H1 (cell line): ENCODE results near the gene PPP1R14B. TPM values are rescaled to one million over a fixed set of nuclear protein-coding genes. Genes with fewer than 3 reads are reported as not detected.

Source experiments
- CTCF ChIA-PET: fragments of 300-600 bp; sonication (Branson Sonifier 250); formaldehyde crosslinking; loops from one replicate; lab custom pipeline; 2021; ENCODE audit not compliant: partially characterized antibody; lab: Charles Lee
- POLR2A ChIA-PET: fragments of 300-600 bp; sonication (Branson Sonifier 250); formaldehyde crosslinking; loops from one replicate; lab custom pipeline; 2021; ENCODE audit warnings: inconsistent platforms; ENCODE audit not compliant: partially characterized antibody; lab: Charles Lee
- DNase-seq, 2 experiments: peaks; one replicate each; pipeline versions ENCODE4 v3.0.0 to v3.0.0-alpha.2; 2010 to 2022; ENCODE audit warnings: low spot score in 2 of 2, low read depth in 1 of 2, mixed read lengths in 1 of 2
- FAIRE-seq: peaks from 2 replicates; lab custom pipeline; 2011; peaks lifted over from hg19 to GRCh38; lab: Jason Lieb, UNC
- H2AFZ ChIP-seq: 2 replicates; pipeline ENCODE4 v1.8.1; 2012; ENCODE audit warnings: low read length, inconsistent platforms
- H2AK5ac ChIP-seq: 2 replicates; pipeline ENCODE4 v1.6.1; 2013; ENCODE audit warnings: low read depth, low read length
- H2BK120ac ChIP-seq: replicated peaks from 2 replicates; pipeline ENCODE3; 2013; ENCODE audit warnings: low read depth, low read length, inconsistent platforms
- H2BK12ac ChIP-seq: 2 replicates; pipeline ENCODE4 v1.6.1; 2013; ENCODE audit warnings: low read depth, low read length
- H2BK15ac ChIP-seq: 2 replicates; pipeline ENCODE4 v1.6.1; 2013; ENCODE audit warnings: low read length
- H2BK20ac ChIP-seq: 2 replicates; pipeline ENCODE4 v1.6.1; 2013; ENCODE audit warnings: low read length
- H2BK5ac ChIP-seq: 2 replicates; pipeline ENCODE4 v1.6.1; 2013; ENCODE audit warnings: low read depth, low read length
- H3K14ac ChIP-seq: 2 replicates; pipeline ENCODE4 v1.6.1; 2013; ENCODE audit warnings: inconsistent platforms; ENCODE audit not compliant: insufficient read length
- H3K18ac ChIP-seq: 2 replicates; pipeline ENCODE4 v1.6.1; 2013; ENCODE audit warnings: low read length; ENCODE audit errors: extremely low read depth
- H3K23ac ChIP-seq: 2 replicates; pipeline ENCODE4 v1.6.1; 2013; ENCODE audit warnings: inconsistent platforms; ENCODE audit not compliant: insufficient read length
- H3K23me2 ChIP-seq: 2 replicates; pipeline ENCODE4 v1.6.1; 2013; ENCODE audit warnings: low read depth, low read length
- H3K27ac ChIP-seq: 2 replicates; pipeline ENCODE4 v1.6.1; 2011; ENCODE audit warnings: low read depth, low read length, inconsistent platforms
- H3K27me3 ChIP-seq, 4 experiments: replicated peaks in 1 of 4; 1 replicate in 1 of 4; 2 replicates in 3 of 4; pipeline versions ENCODE4 v1.6.1 to v1.8.1; 2011 to 2013; ENCODE audit warnings: low read length in 3 of 4, mild to moderate bottlenecking in 3 of 4, inconsistent platforms in 2 of 4, mixed read lengths in 2 of 4, moderate library complexity in 1 of 4; ENCODE audit not compliant: control insufficient read depth in 3 of 4, insufficient read depth in 3 of 4; ENCODE audit errors: extremely low read depth in 1 of 4
- H3K36me3 ChIP-seq, 4 experiments: 2 replicates each; pipeline versions ENCODE4 v1.6.1 to v1.8.1; 2011 to 2013; ENCODE audit warnings: mild to moderate bottlenecking in 4 of 4, low read length in 3 of 4, moderate library complexity in 2 of 4, control low read depth in 1 of 4, inconsistent platforms in 1 of 4; ENCODE audit not compliant: insufficient read depth in 4 of 4, control insufficient read depth in 2 of 4
- H3K4ac ChIP-seq: replicated peaks from 2 replicates; pipeline ENCODE3; 2013; ENCODE audit warnings: low read length, low read depth, mixed read lengths, inconsistent platforms; ENCODE audit not compliant: insufficient read length
- H3K4me1 ChIP-seq, 4 experiments: replicated peaks in 1 of 4; 1 replicate in 1 of 4; 2 replicates in 3 of 4; pipeline versions ENCODE4 v1.6.1 to v1.8.1; 2011 to 2013; ENCODE audit warnings: low read length in 3 of 4, inconsistent platforms in 2 of 4, mixed read lengths in 1 of 4; ENCODE audit not compliant: insufficient read depth in 4 of 4, control insufficient read depth in 3 of 4
- H3K4me2 ChIP-seq, 2 experiments: 2 replicates each; pipeline versions ENCODE4 v1.6.1 to v1.8.1; 2011 to 2013; ENCODE audit warnings: low read depth in 2 of 2, low read length in 2 of 2, control low read depth in 1 of 2, inconsistent platforms in 1 of 2, mild to moderate bottlenecking in 1 of 2; ENCODE audit not compliant: insufficient read depth in 1 of 2
- H3K4me3 ChIP-seq, 4 experiments: fragments of 200-600, 300-600 bp in 1 of 4; sonication (generic), shearing (Covaris generic), sonication (Bioruptor Twin) in 1 of 4; 2 replicates each; pipeline versions ENCODE4 v1.5.1 to v1.8.1; 2011 to 2016; ENCODE audit warnings: low read length in 4 of 4, low read depth in 3 of 4, control low read depth in 2 of 4, inconsistent platforms in 2 of 4, mild to moderate bottlenecking in 2 of 4, mixed read lengths in 1 of 4, moderate library complexity in 1 of 4; ENCODE audit not compliant: insufficient read depth in 2 of 4; ENCODE audit errors: extremely low read depth in 1 of 4
- H3K56ac ChIP-seq: replicated peaks from 2 replicates; pipeline ENCODE3; 2013; ENCODE audit warnings: low read depth, mild to moderate bottlenecking, mixed read lengths, low read length, inconsistent platforms; ENCODE audit not compliant: insufficient read length
- H3K79me1 ChIP-seq: 2 replicates; pipeline ENCODE4 v1.6.1; 2013; ENCODE audit warnings: low read depth, low read length, control low read depth
- H3K79me2 ChIP-seq, 2 experiments: 2 replicates each; pipeline versions ENCODE4 v1.6.1 to v1.8.1; 2012 to 2013; ENCODE audit warnings: low read length in 2 of 2, mild to moderate bottlenecking in 2 of 2, inconsistent platforms in 1 of 2; ENCODE audit not compliant: insufficient read depth in 2 of 2, control insufficient read depth in 1 of 2
- H3K9ac ChIP-seq, 4 experiments: replicated peaks in 1 of 4; 1 replicate in 1 of 4; 2 replicates in 3 of 4; pipeline versions ENCODE4 v1.6.1 to v1.8.1; 2011 to 2013; ENCODE audit warnings: low read depth in 3 of 4, low read length in 3 of 4, control low read depth in 2 of 4, mild to moderate bottlenecking in 2 of 4, moderate library complexity in 2 of 4, inconsistent platforms in 1 of 4; ENCODE audit errors: extremely low read depth in 1 of 4
- H3K9me3 ChIP-seq, 2 experiments: 2 replicates each; pipeline versions ENCODE4 v1.6.1 to v1.8.1; 2012 to 2013; ENCODE audit warnings: mild to moderate bottlenecking in 2 of 2, moderate library complexity in 2 of 2, control low read depth in 1 of 2, inconsistent platforms in 1 of 2, low read depth in 1 of 2, low read length in 1 of 2, mixed read lengths in 1 of 2; ENCODE audit not compliant: insufficient read depth in 2 of 2
- H4K20me1 ChIP-seq, 2 experiments: replicated peaks in 1 of 2; 2 replicates each; pipeline versions ENCODE3 to v1.8.1; 2011 to 2013; ENCODE audit warnings: inconsistent platforms in 2 of 2, low read length in 2 of 2, mild to moderate bottlenecking in 1 of 2; ENCODE audit not compliant: insufficient read depth in 2 of 2, control insufficient read depth in 1 of 2
- H4K5ac ChIP-seq: 2 replicates; pipeline ENCODE4 v1.6.1; 2013; ENCODE audit warnings: low read length, low read depth, mixed read lengths, inconsistent platforms; ENCODE audit not compliant: insufficient read length
- H4K8ac ChIP-seq: 2 replicates; pipeline ENCODE4 v1.8.0; 2013; ENCODE audit warnings: mild to moderate bottlenecking, moderate library complexity, low read length, inconsistent platforms; ENCODE audit not compliant: insufficient read depth; ENCODE audit errors: extremely low read depth
- H4K91ac ChIP-seq: replicated peaks from 2 replicates; pipeline ENCODE3; 2013; ENCODE audit warnings: low read length, mixed read lengths, inconsistent platforms; ENCODE audit not compliant: insufficient read length
- BRCA1 ChIP-seq: IDR thresholded peaks from 2 replicates; pipeline ENCODE4 v1.6.1; 2012; ENCODE audit warnings: low read depth, low read length, improper control_type of control experiment
- CHD1 ChIP-seq: IDR thresholded peaks from 2 replicates; pipeline ENCODE4 v1.6.1; 2012; ENCODE audit warnings: low read depth, low read length, improper control_type of control experiment
- PHF8 ChIP-seq: fragments of 200-600 bp; sonication (generic); conservative IDR thresholded peaks from 2 replicates; pipeline ENCODE4 v1.7.1; 2012; ENCODE audit warnings: low read depth, mild to moderate bottlenecking, inconsistent platforms, low read length, moderate library complexity
- RXRA ChIP-seq: IDR thresholded peaks from 2 replicates; pipeline ENCODE4 v1.6.1; 2011; ENCODE audit warnings: low read depth, mild to moderate bottlenecking, low read length, moderate library complexity; ENCODE audit not compliant: insufficient read depth
- ZNF274 ChIP-seq: IDR thresholded peaks from 2 replicates; pipeline ENCODE4 v1.7.0; 2012; ENCODE audit warnings: low read length, borderline replicate concordance; ENCODE audit errors: extremely low read depth
- WGBS, 2 experiments: shearing (Covaris generic) in 1 of 2; methylation state at CpG; one replicate each; pipeline versions ENCODE4 v1.1.6 to v1.1.7; 2013 to 2015; ENCODE audit warnings: low lambda C conversion rate in 2 of 2, mixed read lengths in 2 of 2, inconsistent platforms in 1 of 2, low coverage in 1 of 2, missing lambda C conversion rate in 1 of 2; ENCODE audit not compliant: insufficient replicate concordance in 2 of 2, insufficient coverage in 1 of 2, insufficient read length in 1 of 2; ENCODE audit errors: extremely low coverage in 1 of 2, missing lambda C conversion rate in 1 of 2; 5-methylcytosine and 5-hydroxymethylcytosine counted together
- polyA plus RNA-seq, 7 experiments: library from polyadenylated mRNA; depleted of rRNA in 3 of 7; stranded (reverse) in 5 of 7; unstranded in 2 of 7; fragments of >200 nt in 5 of 7; fragments of 200-250 nt in 2 of 7; gene quantifications; 1 replicate in 5 of 7; 2 replicates in 1 of 7; 4 replicates in 1 of 7; pipeline versions ENCODE4 v1.2.1 to v1.2.3, GENCODE V29; 2011 to 2013; ENCODE audit warnings: missing spikeins in 2 of 7, mixed read lengths in 2 of 7
- total RNA-seq: library from RNA; stranded (reverse); fragmentation: NEBNext Ultra II Directional; extraction: Animal tissue kit (Norgen Biotek cat#: 25700); gene quantifications from 2 replicates; pipeline ENCODE4 v1.2.1, GENCODE V29; 2021
- TF ChIP-seq, protein P1 (sequence below): IDR thresholded peaks from 2 replicates; pipeline ENCODE4 v1.6.1; 2012; ENCODE audit warnings: low read length, inconsistent platforms

The PPP1R14B gene
- total and polyA plus RNA-seq, 2 of the 8 experiments (the other 6 are each of a cell fraction or from before 2014, with no cell fraction given), result 265 to 419 TPM

DNA sequence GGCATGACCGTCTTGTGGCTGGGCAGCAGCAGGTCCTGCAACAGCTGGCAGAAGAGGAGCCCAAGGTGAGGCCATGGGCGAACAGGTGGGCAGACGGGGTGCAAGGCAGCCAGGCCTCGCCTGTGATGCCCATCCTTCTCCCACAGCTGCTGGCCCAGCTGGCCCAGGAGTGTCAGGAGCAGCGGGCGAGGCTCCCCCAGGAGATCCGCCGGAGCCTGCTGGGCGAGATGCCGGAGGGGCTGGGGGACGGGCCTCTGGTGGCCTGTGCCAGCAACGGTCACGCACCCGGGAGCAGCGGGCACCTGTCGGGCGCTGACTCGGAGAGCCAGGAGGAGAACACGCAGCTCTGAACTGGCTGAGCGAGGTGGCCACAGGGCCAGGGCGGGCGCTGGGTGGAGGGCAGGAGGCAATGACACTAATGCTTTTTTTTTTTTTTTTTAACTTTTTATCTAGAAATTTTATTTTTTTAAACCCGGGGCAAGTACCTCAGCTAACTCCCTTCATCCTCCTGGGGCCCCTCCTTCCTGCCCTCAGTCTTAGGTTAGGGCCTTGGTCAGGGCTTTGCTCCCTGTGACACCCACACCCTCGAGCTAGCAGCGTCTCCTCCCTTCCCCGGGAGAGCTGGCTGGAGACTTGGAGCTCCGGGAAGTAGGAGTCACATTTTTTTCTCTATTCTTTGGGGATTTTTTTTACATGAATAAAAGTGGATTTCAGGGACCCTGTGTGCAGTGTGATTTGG, 20.6 kb upstream of the PPP1R14B start:
- FAIRE-seq (no peak), DNase-seq (no peak)
- TF ChIP-seq, protein P1, sequence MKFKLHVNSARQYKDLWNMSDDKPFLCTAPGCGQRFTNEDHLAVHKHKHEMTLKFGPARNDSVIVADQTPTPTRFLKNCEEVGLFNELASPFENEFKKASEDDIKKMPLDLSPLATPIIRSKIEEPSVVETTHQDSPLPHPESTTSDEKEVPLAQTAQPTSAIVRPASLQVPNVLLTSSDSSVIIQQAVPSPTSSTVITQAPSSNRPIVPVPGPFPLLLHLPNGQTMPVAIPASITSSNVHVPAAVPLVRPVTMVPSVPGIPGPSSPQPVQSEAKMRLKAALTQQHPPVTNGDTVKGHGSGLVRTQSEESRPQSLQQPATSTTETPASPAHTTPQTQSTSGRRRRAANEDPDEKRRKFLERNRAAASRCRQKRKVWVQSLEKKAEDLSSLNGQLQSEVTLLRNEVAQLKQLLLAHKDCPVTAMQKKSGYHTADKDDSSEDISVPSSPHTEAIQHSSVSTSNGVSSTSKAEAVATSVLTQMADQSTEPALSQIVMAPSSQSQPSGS, result no peak
- no peak for TF ChIP-seq PHF8
- no peak for TF ChIP-seq CHD1
- TF ChIP-seq BRCA1, result no peak
- no peak for TF ChIP-seq RXRA
- TF ChIP-seq ZNF274, result no peak

More for the DNA sequence above, 20.6 kb upstream of the PPP1R14B start:
- no peak overlapping the region for H2AFZ ChIP-seq
- no peak overlapping the region for H3K18ac ChIP-seq
- no peak overlapping the region for H3K4ac ChIP-seq
- H2BK12ac ChIP-seq, result no peak overlapping the region
- POLR2A ChIA-PET, result interaction anchor here (0.6 to 11.9 kb wide), 10 partner anchors 10 to 61 kb away, joined by 3 to 352 read pairs (median 36); partner anchors contain the start of genes BAD, ESRRA, FERMT3 and FKBP2
- no peaks in the 10 kb centered on the region for H3K27me3 ChIP-seq
- H3K9ac ChIP-seq, result no peak overlapping the region
- WGBS, 2 experiments, result 92% methylated on average over 27 of the region's 27 CpGs; no CpG with 5 or more reads in 1 of the 2 experiments
- H3K4me3 ChIP-seq, result no peak overlapping the region
- H3K56ac ChIP-seq, result no peak overlapping the region
- no peak overlapping the region for H3K4me2 ChIP-seq
- H3K9me3 ChIP-seq, result no peaks in the 10 kb centered on the region
- no peak overlapping the region for H2AK5ac ChIP-seq
- H2BK5ac ChIP-seq, result no peak overlapping the region
- peaks cover 10 to 41% (median 15%) of the 10 kb centered on the region in 4 experiments for H3K36me3 ChIP-seq
- peaks cover 0 to 11% (median 5%) of the 10 kb centered on the region in 4 experiments; a peak in 5 of 7 replicates for H3K4me1 ChIP-seq
- H2BK120ac ChIP-seq, result no peak overlapping the region
- no peak overlapping the region for H3K14ac ChIP-seq
- H4K5ac ChIP-seq, result no peak overlapping the region
- no peak overlapping the region for H3K27ac ChIP-seq
- no peak overlapping the region for H4K8ac ChIP-seq
- no peak overlapping the region for H4K91ac ChIP-seq
- H2BK20ac ChIP-seq, result no peak overlapping the region
- H3K79me1 ChIP-seq, result no peaks in the 10 kb centered on the region
- 0 out of 4 replicates have a peak, but pooled peaks cover 0 to under 1% of the 10 kb centered on the region in 2 experiments for H3K79me2 ChIP-seq
- H4K20me1 ChIP-seq, result peaks cover 4 to 9% of the 10 kb centered on the region in 2 experiments
- no peak overlapping the region for H2BK15ac ChIP-seq
- CTCF ChIA-PET, result interaction anchor here (0.6 to 13.7 kb wide), 12 partner anchors 11 to 1592 kb away, joined by 3 to 168 read pairs (median 4); partner anchors contain the start of genes BAD, CATSPERZ, ESRRA and NUDT22
- no peak overlapping the region for H3K23ac ChIP-seq
- peaks cover 4% of the 10 kb centered on the region for H3K23me2 ChIP-seq
